ENCODE results near the gene NDUFB11. TPM values are rescaled to one million over a fixed set of nuclear protein-coding genes. Genes with fewer than 3 reads are reported as not detected.

NDUFB11 gene
- total and polyA plus RNA-seq, 2 donors (not counting 3 experiments of a cell fraction or from before 2014, with no cell fraction given): 65.2 to 88.0 TPM

DNA sequence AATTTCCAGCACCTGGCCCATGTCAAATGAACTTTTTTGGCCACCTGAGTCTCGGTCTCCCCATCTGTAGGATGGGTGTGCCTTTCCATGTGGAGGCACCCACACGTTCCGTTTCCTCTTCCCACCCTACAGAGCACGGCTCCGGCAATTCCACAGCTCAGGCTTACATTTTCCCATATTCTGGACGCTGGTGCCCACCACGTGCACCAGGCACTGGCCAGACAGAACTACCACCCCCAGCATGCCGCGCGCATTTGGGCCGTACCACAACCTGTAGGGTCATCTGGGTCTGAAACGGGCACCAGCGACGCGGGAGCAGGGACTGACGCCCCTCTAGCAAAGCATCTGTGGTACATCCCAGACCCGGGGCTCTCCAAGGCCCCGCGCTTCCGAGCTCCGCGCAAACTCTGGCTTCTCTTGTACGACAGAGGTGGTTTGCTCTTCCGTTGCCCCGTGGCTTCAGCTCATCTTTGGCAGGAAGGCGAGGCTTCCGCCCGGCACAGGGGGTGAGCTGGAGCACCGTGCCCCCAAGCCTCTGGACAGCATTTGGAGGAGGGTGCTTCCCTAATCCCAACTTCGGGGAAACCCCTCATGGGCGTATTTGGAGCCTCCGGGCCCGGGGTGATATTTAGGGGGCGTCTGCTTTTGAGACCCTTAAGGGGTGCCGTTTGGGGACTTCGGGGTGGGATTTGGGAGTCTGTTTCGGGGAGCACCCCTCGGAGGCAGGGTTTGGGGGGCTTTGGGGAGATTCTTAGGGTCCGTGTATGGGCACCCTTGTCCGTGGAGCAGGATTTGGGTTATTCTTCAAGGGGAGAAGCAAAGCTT is 46.2 kb upstream of the NDUFB11 start:
- no peak for TF ChIP-seq GATA2 (IDR thresholded peaks at IDR 0.05; ENCODE audit: insufficient read depth, insufficient read length, low read depth, low read length)
- TF ChIP-seq, protein P1, sequence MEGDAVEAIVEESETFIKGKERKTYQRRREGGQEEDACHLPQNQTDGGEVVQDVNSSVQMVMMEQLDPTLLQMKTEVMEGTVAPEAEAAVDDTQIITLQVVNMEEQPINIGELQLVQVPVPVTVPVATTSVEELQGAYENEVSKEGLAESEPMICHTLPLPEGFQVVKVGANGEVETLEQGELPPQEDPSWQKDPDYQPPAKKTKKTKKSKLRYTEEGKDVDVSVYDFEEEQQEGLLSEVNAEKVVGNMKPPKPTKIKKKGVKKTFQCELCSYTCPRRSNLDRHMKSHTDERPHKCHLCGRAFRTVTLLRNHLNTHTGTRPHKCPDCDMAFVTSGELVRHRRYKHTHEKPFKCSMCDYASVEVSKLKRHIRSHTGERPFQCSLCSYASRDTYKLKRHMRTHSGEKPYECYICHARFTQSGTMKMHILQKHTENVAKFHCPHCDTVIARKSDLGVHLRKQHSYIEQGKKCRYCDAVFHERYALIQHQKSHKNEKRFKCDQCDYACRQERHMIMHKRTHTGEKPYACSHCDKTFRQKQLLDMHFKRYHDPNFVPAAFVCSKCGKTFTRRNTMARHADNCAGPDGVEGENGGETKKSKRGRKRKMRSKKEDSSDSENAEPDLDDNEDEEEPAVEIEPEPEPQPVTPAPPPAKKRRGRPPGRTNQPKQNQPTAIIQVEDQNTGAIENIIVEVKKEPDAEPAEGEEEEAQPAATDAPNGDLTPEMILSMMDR (IDR thresholded peaks at IDR 0.05; ENCODE audit: extremely low read depth in 1 of 2, insufficient read depth in 1 of 2, low read depth in 1 of 2, low read length in 2 of 2): no peak
- TF ChIP-seq, protein P2, sequence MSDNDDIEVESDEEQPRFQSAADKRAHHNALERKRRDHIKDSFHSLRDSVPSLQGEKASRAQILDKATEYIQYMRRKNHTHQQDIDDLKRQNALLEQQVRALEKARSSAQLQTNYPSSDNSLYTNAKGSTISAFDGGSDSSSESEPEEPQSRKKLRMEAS (IDR thresholded peaks at IDR 0.05; ENCODE audit: insufficient read depth, insufficient read length): peak; percentile 74
- peak; percentile 77 for TF ChIP-seq POLR2AphosphoS5 (IDR thresholded peaks at IDR 0.05; ENCODE audit: insufficient read depth, low read depth, low read length)
- TF ChIP-seq POLR2A (IDR thresholded peaks at IDR 0.05; ENCODE audit: low read depth, low read length): peak; percentile 68
- peak; percentile 98 for TF ChIP-seq MYC (IDR thresholded peaks at IDR 0.05; ENCODE audit: low read depth, low read length)
- TF ChIP-seq FOS (IDR thresholded peaks at IDR 0.05; ENCODE audit: borderline replicate concordance, insufficient read depth, low read length): no peak
- TF ChIP-seq EZH2 (IDR thresholded peaks at IDR 0.05; ENCODE audit: borderline replicate concordance, low read depth, low read length, severe bottlenecking): no peak
- no peak for TF ChIP-seq JUN (IDR thresholded peaks at IDR 0.05; ENCODE audit: borderline replicate concordance, insufficient read depth, insufficient read length, low read depth)
- Histone ChIP-seq H3K4me1 (ENCODE audit: control insufficient read depth, extremely low read depth, insufficient read depth, low read length) (peaks cover 22% of the 10 kb centered on the region), H3K9me1 (replicated peaks; ENCODE audit: control insufficient read depth, extremely low read depth, insufficient read depth, low read length) (no peaks in the 10 kb centered on the region), H3K4me2 (ENCODE audit: insufficient read depth, low read length) (peak overlapping the region; percentile 70), H3K36me3 (ENCODE audit: control insufficient read depth in 2 of 2, extremely low read depth in 1 of 2, insufficient read depth in 2 of 2, low read length in 2 of 2) (peaks cover 0 to 9% of the 10 kb centered on the region in 2 experiments), H3K79me2 (ENCODE audit: control insufficient read depth, insufficient read depth, low read length) (peaks cover 28% of the 10 kb centered on the region), H2AFZ (ENCODE audit: low read depth, low read length) (peak overlapping the region; percentile 60), H3K27ac (ENCODE audit: insufficient read depth, low read depth, low read length) (peak overlapping the region; percentile 24), H4K20me1 (replicated peaks; ENCODE audit: control insufficient read depth, extremely low read depth, insufficient read depth, low read length) (no peaks in the 10 kb centered on the region), H3K9me3 (replicated peaks; ENCODE audit: control insufficient read depth, insufficient read depth, low read length) (no peaks in the 10 kb centered on the region), H3K27me3 (ENCODE audit: control insufficient read depth in 2 of 2, insufficient read depth in 2 of 2, low read length in 2 of 2) (no peaks in the 10 kb centered on the region), H3K4me3 (replicated peaks in 1 of 3; ENCODE audit: insufficient read depth in 1 of 3, low read depth in 1 of 3, low read length in 3 of 3) (peak overlapping the region; percentile 64 to 77 (median 73)), H3K9ac (replicated peaks; ENCODE audit: extremely low read depth, insufficient read depth, low read length) (peak overlapping the region; percentile 56)
- dilution Hi-C loops (cut with MboI; ENCODE audit: extremely low pct_ligation_motif_present, low sequenced_read_pairs) (no loop called here), intact Hi-C loops (cut with micrococcal nuclease) (loop anchor here (5.0 kb wide), 1 partner anchor 447 kb away; no protein-coding TSS in a partner anchor)
- POLR2A ChIA-PET: interaction anchor here (0.6 kb wide), 1 partner anchor 23 kb away, joined by 5 read pairs; no protein-coding TSS in a partner anchor
- DNase-seq (ENCODE audit: low read depth, low spot score) (peak; percentile 88), FAIRE-seq (peak; percentile 96)
- CTCF ChIA-PET: interaction anchor here (0.6 to 3.4 kb wide), 3 partner anchors 173 to 332 kb away, joined by 3 to 17 read pairs (median 11); no protein-coding TSS in a partner anchor
- BruUV-seq (replicated peaks): no TSS peak
